Esophagus muscularis mucosa (tissue), 4 donors: Measurements from ENCODE around the gene MARVELD1.

Experiments
- EP300 ChIP-seq: sonication (generic); formaldehyde crosslinking; IDR thresholded peaks from one replicate; pipeline ENCODE4 v1.6.1; 2017; ENCODE audit warnings: antibody characterized with exemption
- POLR2A ChIP-seq: fragments of 450-650 bp; IDR thresholded peaks from one replicate; pipeline ENCODE4 v1.6.1; 2017; ENCODE audit warnings: antibody characterized with exemption, moderate library complexity, mild to moderate bottlenecking, low read depth
- POLR2AphosphoS5 ChIP-seq, 2 donors: sonication (generic); formaldehyde crosslinking; IDR thresholded peaks; one replicate each; pipeline ENCODE4 v1.6.1; 2017; ENCODE audit warnings: antibody characterized with exemption in 2 of 2
- TF ChIP-seq, protein P1 (sequence below), 3 experiments: fragments of 200-600 bp in 2 of 3; fragments of 450-650 bp in 1 of 3; sonication (generic) in 2 of 3; IDR thresholded peaks; one replicate each; pipeline ENCODE4 v1.5.1; 2017 to 2019; ENCODE audit warnings: antibody characterized with exemption in 3 of 3, mild to moderate bottlenecking in 2 of 3, moderate library complexity in 1 of 3

DNA sequence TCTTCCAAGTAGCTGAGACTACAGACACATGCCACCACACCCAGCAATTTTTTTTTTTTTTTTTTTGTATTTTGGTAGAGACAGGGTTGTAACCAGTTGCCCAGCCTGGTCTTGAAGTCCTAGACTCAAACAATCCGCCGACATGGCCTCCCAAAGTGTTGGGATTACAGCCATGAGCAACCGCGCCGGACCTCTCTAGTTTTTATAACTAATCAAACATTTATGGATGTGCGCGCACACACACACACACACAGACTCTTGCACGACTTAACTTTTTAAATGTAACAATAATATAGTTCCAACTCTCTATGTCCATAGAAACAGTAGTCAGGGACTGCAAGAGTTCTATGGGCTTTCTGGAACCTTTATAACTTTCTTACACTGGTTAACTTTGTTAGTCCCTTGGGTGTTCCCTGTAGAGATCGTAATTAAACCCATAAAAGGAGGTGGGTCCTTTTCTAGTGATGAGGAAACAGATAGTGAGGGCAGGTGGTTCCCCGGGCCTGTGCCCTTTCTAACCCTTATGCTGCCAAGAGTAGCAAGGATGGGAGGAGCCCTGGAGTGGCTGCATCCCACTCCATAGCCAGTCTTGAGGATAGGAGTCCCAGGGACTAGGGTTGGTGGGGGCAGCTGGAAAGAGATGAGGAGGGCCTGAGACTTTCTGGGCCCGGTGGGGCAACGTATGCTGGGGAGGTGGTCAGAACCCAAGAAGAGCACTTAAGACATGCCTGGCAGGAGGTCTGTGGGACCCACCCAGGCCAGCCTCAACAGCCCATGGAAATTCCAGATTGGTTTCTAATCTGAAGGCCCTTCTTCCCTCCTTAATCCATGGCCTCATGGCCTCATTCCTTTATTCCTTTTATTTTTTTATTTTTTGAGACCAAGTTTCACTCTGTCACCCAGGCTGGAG lies 8.6 kb downstream of the MARVELD1 start:
- no peak for TF ChIP-seq EP300
- TF ChIP-seq, protein P1, sequence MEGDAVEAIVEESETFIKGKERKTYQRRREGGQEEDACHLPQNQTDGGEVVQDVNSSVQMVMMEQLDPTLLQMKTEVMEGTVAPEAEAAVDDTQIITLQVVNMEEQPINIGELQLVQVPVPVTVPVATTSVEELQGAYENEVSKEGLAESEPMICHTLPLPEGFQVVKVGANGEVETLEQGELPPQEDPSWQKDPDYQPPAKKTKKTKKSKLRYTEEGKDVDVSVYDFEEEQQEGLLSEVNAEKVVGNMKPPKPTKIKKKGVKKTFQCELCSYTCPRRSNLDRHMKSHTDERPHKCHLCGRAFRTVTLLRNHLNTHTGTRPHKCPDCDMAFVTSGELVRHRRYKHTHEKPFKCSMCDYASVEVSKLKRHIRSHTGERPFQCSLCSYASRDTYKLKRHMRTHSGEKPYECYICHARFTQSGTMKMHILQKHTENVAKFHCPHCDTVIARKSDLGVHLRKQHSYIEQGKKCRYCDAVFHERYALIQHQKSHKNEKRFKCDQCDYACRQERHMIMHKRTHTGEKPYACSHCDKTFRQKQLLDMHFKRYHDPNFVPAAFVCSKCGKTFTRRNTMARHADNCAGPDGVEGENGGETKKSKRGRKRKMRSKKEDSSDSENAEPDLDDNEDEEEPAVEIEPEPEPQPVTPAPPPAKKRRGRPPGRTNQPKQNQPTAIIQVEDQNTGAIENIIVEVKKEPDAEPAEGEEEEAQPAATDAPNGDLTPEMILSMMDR (IDR thresholded peaks at IDR 0.05) = no peak
- TF ChIP-seq POLR2AphosphoS5 (IDR thresholded peaks at IDR 0.05) = no peak
- TF ChIP-seq POLR2A = no peak
